HepG2 (cell line): ENCODE data around the gene CFAP100. TPM values are rescaled to one million over a fixed set of nuclear protein-coding genes. Genes with fewer than 3 reads are reported as not detected.

ENCODE experiments used
- AHDC1 ChIP-seq: sonication (generic); formaldehyde crosslinking; IDR thresholded peaks from 2 replicates; pipeline ENCODE4 v1.5.1; 2020; ENCODE audit warnings: mild to moderate bottlenecking, missing genetic modification reagents, borderline replicate concordance
- ATAD3A ChIP-seq: sonication (generic); formaldehyde crosslinking; IDR thresholded peaks from 2 replicates; pipeline ENCODE4 v1.4.0; 2020; ENCODE audit warnings: missing genetic modification reagents
- ATRX ChIP-seq: sonication (generic); formaldehyde crosslinking; IDR thresholded peaks from 2 replicates; pipeline ENCODE4 v1.4.0; 2020; ENCODE audit warnings: missing genetic modification reagents, borderline replicate concordance
- EED ChIP-seq: sonication (generic); formaldehyde crosslinking; IDR thresholded peaks from 2 replicates; pipeline ENCODE4 v1.5.0; 2020; ENCODE audit warnings: mild to moderate bottlenecking, missing genetic modification reagents
- NKX3-1 ChIP-seq: sonication (generic); formaldehyde crosslinking; IDR thresholded peaks from 2 replicates; pipeline ENCODE4 v1.5.0; 2020; ENCODE audit warnings: missing genetic modification reagents
- POGZ ChIP-seq: sonication (generic); formaldehyde crosslinking; IDR thresholded peaks from 2 replicates; pipeline ENCODE4 v1.4.0; 2020; ENCODE audit warnings: mild to moderate bottlenecking, missing genetic modification reagents
- RAD51 ChIP-seq: fragments of 450-650 bp; IDR thresholded peaks from 2 replicates; pipeline ENCODE4 v1.6.1; 2016; ENCODE audit warnings: borderline replicate concordance
- RBAK ChIP-seq: sonication (generic); formaldehyde crosslinking; IDR thresholded peaks from 2 replicates; pipeline ENCODE4 v1.5.1; 2020; ENCODE audit warnings: mild to moderate bottlenecking, missing genetic modification reagents
- RORA ChIP-seq: sonication (generic); formaldehyde crosslinking; IDR thresholded peaks from 2 replicates; pipeline ENCODE4 v1.5.0; 2020; ENCODE audit warnings: mild to moderate bottlenecking, missing genetic modification reagents, moderate library complexity
- SYNCRIP ChIP-seq: fragments of 200-400 bp; formaldehyde crosslinking; IDR thresholded peaks from 2 replicates; pipeline ENCODE4 v1.6.1; 2018; ENCODE audit warnings: mild to moderate bottlenecking, low read depth, low read length; ENCODE audit not compliant: insufficient read depth
- THAP8 ChIP-seq: sonication (generic); formaldehyde crosslinking; IDR thresholded peaks from 2 replicates; pipeline ENCODE4 v1.5.1; 2020; ENCODE audit warnings: missing genetic modification reagents, mild to moderate bottlenecking, borderline replicate concordance
- XRCC5 ChIP-seq: fragments of 200-400 bp; formaldehyde crosslinking; optimal IDR thresholded peaks from 2 replicates; pipeline ENCODE3; 2017; ENCODE audit warnings: mild to moderate bottlenecking, low read length
- ZFP36 ChIP-seq: fragments of 150-350 bp; IDR thresholded peaks from 2 replicates; pipeline ENCODE4 v1.6.1; 2018; ENCODE audit warnings: borderline replicate concordance, low read length, low read depth; ENCODE audit not compliant: partially characterized antibody
- ZFP36L2 ChIP-seq: sonication (generic); formaldehyde crosslinking; IDR thresholded peaks from 2 replicates; pipeline ENCODE4 v1.4.0; 2020; ENCODE audit warnings: missing genetic modification reagents
- ZNF530 ChIP-seq: sonication (generic); formaldehyde crosslinking; IDR thresholded peaks from 2 replicates; pipeline ENCODE4 v1.5.0; 2020; ENCODE audit warnings: low read depth, mild to moderate bottlenecking, missing genetic modification reagents
- ZNF615 ChIP-seq: sonication (generic); formaldehyde crosslinking; IDR thresholded peaks from 2 replicates; pipeline ENCODE4 v1.5.0; 2020; ENCODE audit warnings: mild to moderate bottlenecking, missing genetic modification reagents, borderline replicate concordance
- ZNF775 ChIP-seq: sonication (generic); formaldehyde crosslinking; IDR thresholded peaks from 2 replicates; pipeline ENCODE4 v1.4.0; 2020; ENCODE audit warnings: missing genetic modification reagents, mild to moderate bottlenecking, moderate library complexity, borderline replicate concordance
- ZNF883 ChIP-seq: sonication (generic); formaldehyde crosslinking; IDR thresholded peaks from 2 replicates; pipeline ENCODE4 v1.5.1; 2020; ENCODE audit warnings: mild to moderate bottlenecking, missing genetic modification reagents; ENCODE audit errors: not compliant biosample characterization
- polyA plus RNA-seq, 8 experiments: library from polyadenylated mRNA; depleted of rRNA in 3 of 8; stranded (reverse) in 7 of 8; unstranded in 1 of 8; fragments of >200 nt; fragmentation: Illumina TruSeq in 4 of 8; extraction: Trizol in 4 of 8; gene quantifications; 2 replicates each; pipeline versions ENCODE4 v1.2.1 to v1.2.3, GENCODE V29; 2011 to 2016; ENCODE audit warnings: low read depth in 4 of 8, missing spikeins in 1 of 8, mixed read lengths in 1 of 8; ENCODE audit not compliant: insufficient read depth in 1 of 8
- total RNA-seq, 5 experiments: library from RNA; depleted of rRNA; stranded (reverse); fragments of >200 nt; fragmentation: Illumina TruSeq; extraction: Trizol; gene quantifications; 2 replicates each; pipeline ENCODE4 v1.2.3, GENCODE V29; 2016; ENCODE audit warnings: low read depth in 1 of 5
- TF ChIP-seq, protein P1 (sequence below): sonication (generic); formaldehyde crosslinking; IDR thresholded peaks from 2 replicates; pipeline ENCODE4 v1.5.1; 2020; ENCODE audit warnings: missing genetic modification reagents, mild to moderate bottlenecking, borderline replicate concordance
- TF ChIP-seq, protein P2 (sequence below): sonication (generic); formaldehyde crosslinking; IDR thresholded peaks from 2 replicates; pipeline ENCODE4 v1.4.0; 2020; ENCODE audit warnings: mild to moderate bottlenecking, missing genetic modification reagents

Gene CFAP100
- total and polyA plus RNA-seq, 2 of the 13 experiments (the other 11 are each of a cell fraction or from before 2014, with no cell fraction given), result 0.32 TPM; not detected in 1

GRCh38 chr3:126389112-126389793, 5.5 kb upstream of the CFAP100 start (continued):
- no peak; the same call in 1 of the 2 replicates for TF ChIP-seq THAP8
- TF ChIP-seq ZNF883, result no peak
- TF ChIP-seq ATAD3A (CRISPR knock-in tag), result no peak
- TF ChIP-seq RORA, result no peak
- TF ChIP-seq ZNF775 (CRISPR knock-in tag), result no peak
- TF ChIP-seq ZFP36, result no peak
- TF ChIP-seq ZFP36L2 (CRISPR knock-in tag), result no peak
- peak; percentile 73; the same call in 1 of the 2 replicates for TF ChIP-seq POGZ
- no peak for TF ChIP-seq ATRX (CRISPR knock-in tag)
- no peak for TF ChIP-seq RBAK
- TF ChIP-seq SYNCRIP, result no peak
- TF ChIP-seq ZNF615, result no peak
- no peak for TF ChIP-seq RAD51
- TF ChIP-seq, protein P1, sequence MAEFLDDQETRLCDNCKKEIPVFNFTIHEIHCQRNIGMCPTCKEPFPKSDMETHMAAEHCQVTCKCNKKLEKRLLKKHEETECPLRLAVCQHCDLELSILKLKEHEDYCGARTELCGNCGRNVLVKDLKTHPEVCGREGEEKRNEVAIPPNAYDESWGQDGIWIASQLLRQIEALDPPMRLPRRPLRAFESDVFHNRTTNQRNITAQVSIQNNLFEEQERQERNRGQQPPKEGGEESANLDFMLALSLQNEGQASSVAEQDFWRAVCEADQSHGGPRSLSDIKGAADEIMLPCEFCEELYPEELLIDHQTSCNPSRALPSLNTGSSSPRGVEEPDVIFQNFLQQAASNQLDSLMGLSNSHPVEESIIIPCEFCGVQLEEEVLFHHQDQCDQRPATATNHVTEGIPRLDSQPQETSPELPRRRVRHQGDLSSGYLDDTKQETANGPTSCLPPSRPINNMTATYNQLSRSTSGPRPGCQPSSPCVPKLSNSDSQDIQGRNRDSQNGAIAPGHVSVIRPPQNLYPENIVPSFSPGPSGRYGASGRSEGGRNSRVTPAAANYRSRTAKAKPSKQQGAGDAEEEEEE, result 0 out of 2 replicates have a peak, but pooled peaks have one; percentile 39
- 0 out of 2 replicates have a peak, but pooled peaks have one; percentile 15 for TF ChIP-seq EED
- peak; percentile 81 for TF ChIP-seq NKX3-1 (CRISPR knock-in tag)
- peak; percentile 95 for TF ChIP-seq XRCC5
- no peak for TF ChIP-seq AHDC1 (CRISPR knock-in tag)
- no peak for TF ChIP-seq ZNF530 (CRISPR knock-in tag)
- TF ChIP-seq, protein P2, sequence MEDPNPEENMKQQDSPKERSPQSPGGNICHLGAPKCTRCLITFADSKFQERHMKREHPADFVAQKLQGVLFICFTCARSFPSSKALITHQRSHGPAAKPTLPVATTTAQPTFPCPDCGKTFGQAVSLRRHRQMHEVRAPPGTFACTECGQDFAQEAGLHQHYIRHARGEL (CRISPR knock-in tag), result no peak
